K562 (cell line): Measurements from ENCODE around the gene INSL3. TPM values are rescaled to one million over a fixed set of nuclear protein-coding genes. Genes with fewer than 3 reads are reported as not detected.

Source experiments
- ATAC-seq: fragments of 200-7000 bp; cut with Tn5 transposase; 3 replicates; pipeline ENCODE4 v1.9.1; 2020; ENCODE audit warnings: moderate library complexity
- BruUV-seq: library from RNA; stranded (reverse); fragments of 400-500 nt; replicated peaks from 2 replicates; lab custom pipeline; 2021; lab: Mats Ljungman, UMichigan
- CTCF ChIA-PET: fragments of 300-600 bp; formaldehyde crosslinking; extraction: SDS; loops from one replicate; lab custom pipeline; 2021; ENCODE audit warnings: low intra/inter-chr PET ratio; lab: Yijun Ruan, JAX
- POLR2A ChIA-PET: fragments of 300-600, 350-650 bp; sonication (Branson Sonifier 250); formaldehyde crosslinking; extraction: SDS; loops from one replicate; lab custom pipeline; 2021; ENCODE audit warnings: antibody characterized with exemption, inconsistent platforms; lab: Yijun Ruan, JAX
- DNase-seq, 4 experiments: peaks; one replicate each; pipeline versions ENCODE4 v3.0.0 to v3.0.0-alpha.2; 2011 to 2018; ENCODE audit warnings: low spot score in 3 of 4, mixed read lengths in 3 of 4; ENCODE audit errors: extremely low read depth in 1 of 4
- FAIRE-seq: peaks from 2 replicates; lab custom pipeline; 2011; peaks lifted over from hg19 to GRCh38; lab: Jason Lieb, UNC
- H2AFZ ChIP-seq: 2 replicates; pipeline ENCODE4 v1.6.0; 2011; ENCODE audit warnings: low read depth, low read length, control low read depth, inconsistent platforms
- H3K27ac ChIP-seq: fragments of 200-600 bp; 3 replicates; pipeline ENCODE4 v1.8.0; 2011; ENCODE audit warnings: low read depth, mild to moderate bottlenecking, control low read depth, inconsistent platforms, low read length, moderate library complexity, mixed read lengths; ENCODE audit errors: extremely low read depth
- H3K27me3 ChIP-seq, 2 experiments: fragments of 300-600 bp in 1 of 2; 2 replicates in 1 of 2; 3 replicates in 1 of 2; pipeline versions ENCODE4 v1.6.0 to v1.8.0; 2011; ENCODE audit warnings: inconsistent platforms in 2 of 2, low read length in 2 of 2, mild to moderate bottlenecking in 1 of 2, mixed read lengths in 1 of 2, moderate library complexity in 1 of 2; ENCODE audit not compliant: control insufficient read depth in 2 of 2, insufficient read depth in 2 of 2
- H3K36me3 ChIP-seq: fragments of 300-600 bp; 3 replicates; pipeline ENCODE4 v1.8.0; 2011; ENCODE audit warnings: mild to moderate bottlenecking, low read length, inconsistent platforms; ENCODE audit not compliant: control insufficient read depth, insufficient read depth
- H3K4me1 ChIP-seq, 2 experiments: fragments of 200-600 bp in 1 of 2; replicated peaks in 1 of 2; 2 replicates in 1 of 2; 3 replicates in 1 of 2; pipeline versions ENCODE4 v1.5.1 to v1.8.0; 2011; ENCODE audit warnings: inconsistent platforms in 2 of 2, low read length in 2 of 2, mild to moderate bottlenecking in 1 of 2, mixed read lengths in 1 of 2, moderate library complexity in 1 of 2; ENCODE audit not compliant: control insufficient read depth in 2 of 2, insufficient read depth in 2 of 2
- H3K4me2 ChIP-seq: 2 replicates; pipeline ENCODE4 v1.6.1; 2011; ENCODE audit warnings: low read length, control low read depth, inconsistent platforms, mixed read lengths; ENCODE audit not compliant: insufficient read depth
- H3K4me3 ChIP-seq: fragments of 200-600 bp; sonication (generic), shearing (Covaris generic); 2 replicates; pipeline ENCODE4 v1.5.1; 2016; ENCODE audit warnings: control low read depth, inconsistent platforms
- H3K79me2 ChIP-seq: fragments of 200-600 bp; 3 replicates; pipeline ENCODE4 v1.8.0; 2011; ENCODE audit warnings: low read length, inconsistent platforms; ENCODE audit not compliant: control insufficient read depth, insufficient read depth
- H3K9ac ChIP-seq, 2 experiments: 2 replicates each; pipeline versions ENCODE4 v1.6.0 to v1.6.1; 2011; ENCODE audit warnings: low read depth in 2 of 2, low read length in 2 of 2, control low read depth in 1 of 2, inconsistent platforms in 1 of 2, mild to moderate bottlenecking in 1 of 2, mixed read lengths in 1 of 2; ENCODE audit not compliant: insufficient read depth in 1 of 2
- H3K9me1 ChIP-seq: one replicate; pipeline ENCODE4 v1.6.0; 2011; ENCODE audit warnings: inconsistent platforms, mild to moderate bottlenecking, low read length, moderate library complexity; ENCODE audit not compliant: control insufficient read depth, insufficient read depth
- H3K9me3 ChIP-seq: replicated peaks from 2 replicates; pipeline ENCODE4 v1.5.1; 2011; ENCODE audit warnings: low read depth, low read length, inconsistent platforms; ENCODE audit not compliant: control insufficient read depth, insufficient read depth
- H4K20me1 ChIP-seq: replicated peaks from 2 replicates; pipeline ENCODE4 v1.6.1; 2011; ENCODE audit warnings: low read length, inconsistent platforms, mixed read lengths; ENCODE audit not compliant: control insufficient read depth, insufficient read depth
- E2F3 ChIP-seq: fragments of 250-450 bp; sonication (Bioruptor Pico); IDR thresholded peaks from 2 replicates; pipeline ENCODE4 v1.4.0; 2020; ENCODE audit warnings: mild to moderate bottlenecking
- HDAC6 ChIP-seq: IDR thresholded peaks from 2 replicates; pipeline ENCODE4 v1.6.1; 2012; ENCODE audit warnings: low read depth, mild to moderate bottlenecking, control low read depth, inconsistent platforms, low read length, moderate library complexity
- MYNN ChIP-seq, 2 experiments: sonication (generic); formaldehyde crosslinking in 1 of 2; IDR thresholded peaks; 2 replicates each; pipeline versions ENCODE4 v1.5.0 to v1.6.1; 2016 to 2020; ENCODE audit warnings: antibody characterized with exemption in 1 of 2, missing genetic modification reagents in 1 of 2
- NBN ChIP-seq: fragments of 450-650 bp; IDR thresholded peaks from 2 replicates; pipeline ENCODE4 v1.6.1; 2016; ENCODE audit warnings: low read depth, mild to moderate bottlenecking
- NRF1 ChIP-seq, 2 experiments: fragments of 450-650 bp; IDR thresholded peaks in 1 of 2; conservative IDR thresholded peaks in 1 of 2; 2 replicates each; pipeline ENCODE4 v1.6.1; 2014; ENCODE audit warnings: mild to moderate bottlenecking in 2 of 2
- POLR2AphosphoS2 ChIP-seq: IDR thresholded peaks from 2 replicates; pipeline ENCODE4 v1.6.1; 2012; ENCODE audit warnings: low read length, improper control_type of control experiment
- POLR2B ChIP-seq: fragments of 450-650 bp; IDR thresholded peaks from 2 replicates; pipeline ENCODE4 v1.6.1; 2018; ENCODE audit warnings: low read depth; ENCODE audit not compliant: partially characterized antibody
- RAD51 ChIP-seq: fragments of 450-650 bp; IDR thresholded peaks from 2 replicates; pipeline ENCODE4 v1.7.1; 2016; ENCODE audit warnings: low read depth, mild to moderate bottlenecking, borderline replicate concordance
- ZBTB33 ChIP-seq: sonication (generic); formaldehyde crosslinking; IDR thresholded peaks from 2 replicates; pipeline ENCODE4 v1.8.1; 2023; ENCODE audit warnings: mild to moderate bottlenecking, missing genetic modification reagents
- ZC3H11A ChIP-seq: IDR thresholded peaks from 2 replicates; pipeline ENCODE4 v1.6.1; 2012; ENCODE audit warnings: low read depth, low read length, improper control_type of control experiment
- ZFPM2 ChIP-seq: fragments of 250-450 bp; sonication (Bioruptor Pico); IDR thresholded peaks from 2 replicates; pipeline ENCODE4 v1.5.1; 2022; ENCODE audit warnings: mild to moderate bottlenecking
- ZNF57 ChIP-seq: fragments of 450-650 bp; formaldehyde crosslinking; IDR thresholded peaks from 2 replicates; pipeline ENCODE4 v1.4.0; 2020; ENCODE audit warnings: mild to moderate bottlenecking, moderate library complexity
- ZNF717 ChIP-seq: fragments of 250-450 bp; sonication (Bioruptor Pico); IDR thresholded peaks from 2 replicates; pipeline ENCODE4 v1.5.0; 2021
- WGBS: fragments of 100-300 bp; shearing (Covaris generic); methylation state at CpG from one replicate; pipeline ENCODE4 v1.1.6; 2016; ENCODE audit warnings: low coverage, mixed read lengths; ENCODE audit not compliant: insufficient coverage; ENCODE audit errors: missing lambda C conversion rate; 5-methylcytosine and 5-hydroxymethylcytosine counted together
- in situ Hi-C: fragments of 300-500 bp; cut with MboI; formaldehyde crosslinking; loops from 4 replicates; pipeline ENCODE4 v1.15.0; 2018; ENCODE audit warnings: inconsistent platforms, mixed read lengths
- intact Hi-C: fragments of 100-400 bp; cut with micrococcal nuclease; formaldehyde crosslinking; loops from 2 replicates; pipeline ENCODE4 v1.14.2; 2022
- polyA plus RNA-seq, 8 experiments: library from polyadenylated mRNA; depleted of rRNA in 4 of 8; stranded (reverse) in 5 of 8; unstranded in 3 of 8; fragments of >200 nt; fragmentation: Nextera tagmentation in 2 of 8; fragmentation: Illumina TruSeq in 1 of 8; extraction: Ambion mirVana in 2 of 8; extraction: Trizol in 1 of 8; gene quantifications; 2 replicates each; pipeline versions ENCODE4 v1.2.1 to v1.2.3, GENCODE V29; 2011 to 2014; ENCODE audit warnings: inconsistent platforms in 1 of 8, missing spikeins in 1 of 8
- total RNA-seq, 7 experiments: library from RNA; depleted of rRNA in 6 of 7; stranded (reverse); fragments of >200 nt in 6 of 7; fragmentation: Illumina TruSeq in 2 of 7; extraction: Trizol in 2 of 7; gene quantifications; 2 replicates each; pipeline versions ENCODE4 v1.2.1 to v1.2.3, GENCODE V29; 2011 to 2021; ENCODE audit warnings: low replicate concordance in 1 of 7
- TF ChIP-seq, protein P1 (sequence below): sonication (generic); formaldehyde crosslinking; IDR thresholded peaks from 2 replicates; pipeline ENCODE4 v1.8.0; 2022; ENCODE audit warnings: missing genetic modification reagents, mild to moderate bottlenecking, moderate library complexity, borderline replicate concordance
- TF ChIP-seq, protein P2 (sequence below): fragments of 450-650 bp; IDR thresholded peaks from 2 replicates; pipeline ENCODE4 v1.6.1; 2018; ENCODE audit not compliant: partially characterized antibody

INSL3 gene
- total and polyA plus RNA-seq, 9 of the 15 experiments (the other 6 are each of a cell fraction or from before 2014, with no cell fraction given), result not detected

DNA sequence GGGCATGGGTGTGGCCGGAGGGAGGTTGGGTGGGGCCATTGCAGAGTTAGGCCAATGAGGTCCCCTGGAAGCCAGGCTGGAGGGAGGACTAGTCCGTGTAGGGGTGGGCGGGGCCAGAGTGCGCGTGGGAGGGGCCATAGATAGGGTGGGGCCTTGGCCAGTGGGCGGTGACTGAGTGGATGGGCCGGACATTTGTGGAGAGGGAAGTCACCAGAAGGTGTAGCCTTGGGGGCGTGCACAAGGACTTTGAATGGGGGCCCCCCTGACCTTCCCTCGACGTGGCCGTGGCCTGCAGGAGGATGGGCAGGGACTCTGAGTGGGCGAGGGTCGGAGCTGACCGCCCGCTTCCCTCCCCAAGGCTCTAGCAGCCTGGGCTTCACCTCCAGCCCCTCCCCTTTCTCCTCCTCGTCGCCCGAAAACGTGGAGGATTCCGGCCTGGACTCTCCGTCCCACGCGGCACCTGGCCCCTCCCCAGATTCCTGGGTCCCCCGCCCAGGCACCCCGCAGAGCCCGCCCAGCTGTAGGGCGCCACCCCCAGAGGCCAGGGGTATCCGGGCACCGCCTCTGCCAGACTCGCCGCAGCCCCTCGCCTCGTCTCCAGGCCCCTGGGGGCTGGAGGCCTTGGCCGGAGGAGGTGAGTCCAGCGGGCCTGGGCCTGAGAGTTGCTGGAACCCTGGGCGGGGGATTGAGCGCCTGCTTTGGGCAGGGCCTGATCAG lies 42.9 kb downstream of the INSL3 start:
- peak overlapping the region in 1 of 2 experiments; percentile 86; a peak in 2 of 4 replicates for H3K9ac ChIP-seq
- intact Hi-C loops, result loop anchor here (1.0 kb wide), 1 partner anchor 64 kb away; no protein-coding TSS in a partner anchor
- CTCF ChIA-PET, result no interaction called here
- in situ Hi-C loops, result no loop called here
- peak overlapping the region; percentile 76 for H2AFZ ChIP-seq
- POLR2A ChIA-PET, result interaction anchor here (0.6 to 1.2 kb wide), 3 partner anchors 9 to 30 kb away, joined by 3 read pairs; no protein-coding TSS in a partner anchor
- no peaks in the 10 kb centered on the region for H3K9me3 ChIP-seq
- H4K20me1 ChIP-seq, result peaks cover 4% of the 10 kb centered on the region; the same call in 1 of the 2 replicates
- peak overlapping the region; percentile 35; the same call in 2 of the 3 replicates for H3K27ac ChIP-seq
- no peaks in the 10 kb centered on the region for H3K27me3 ChIP-seq
- WGBS, result 36% methylated on average over 15 of the region's 37 CpGs
- H3K9me1 ChIP-seq, result no peaks in the 10 kb centered on the region
- no peak overlapping the region; the same call in 1 of the 2 replicates for H3K4me3 ChIP-seq
- BruUV-seq, result no TSS peak
- ATAC-seq (peak; percentile 97), DNase-seq (peak; percentile 93 to 96 (median 94)), FAIRE-seq (peak; percentile 99)
- H3K79me2 ChIP-seq, result no peaks in the 10 kb centered on the region
- peaks cover 54% of the 10 kb centered on the region; the same call in 2 of the 3 replicates for H3K36me3 ChIP-seq
- peak overlapping the region; percentile 78 for H3K4me2 ChIP-seq
- H3K4me1 ChIP-seq, result peaks cover 12 to 45% of the 10 kb centered on the region in 2 experiments
- no peak for TF ChIP-seq ZFPM2
- TF ChIP-seq E2F3 (CRISPR knock-in tag), result no peak
- no peak for TF ChIP-seq ZC3H11A
- peak; percentile 28; the same call in 1 of the 2 replicates for TF ChIP-seq MYNN (IDR thresholded peaks at IDR 0.05)
- no peak for TF ChIP-seq MYNN (CRISPR knock-in tag; IDR thresholded peaks at IDR 0.05)
- no peak for TF ChIP-seq ZNF57 (CRISPR knock-in tag)
- TF ChIP-seq RAD51, result no peak
- TF ChIP-seq, protein P1, sequence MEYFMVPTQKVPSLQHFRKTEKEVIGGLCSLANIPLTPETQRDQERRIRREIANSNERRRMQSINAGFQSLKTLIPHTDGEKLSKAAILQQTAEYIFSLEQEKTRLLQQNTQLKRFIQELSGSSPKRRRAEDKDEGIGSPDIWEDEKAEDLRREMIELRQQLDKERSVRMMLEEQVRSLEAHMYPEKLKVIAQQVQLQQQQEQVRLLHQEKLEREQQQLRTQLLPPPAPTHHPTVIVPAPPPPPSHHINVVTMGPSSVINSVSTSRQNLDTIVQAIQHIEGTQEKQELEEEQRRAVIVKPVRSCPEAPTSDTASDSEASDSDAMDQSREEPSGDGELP (CRISPR knock-in tag), result peak; percentile 24; the same call in 1 of the 2 replicates
- no peak for TF ChIP-seq HDAC6
- peak; percentile 55 for TF ChIP-seq POLR2B
- peak; percentile 86; the same call in 1 of the 2 replicates for TF ChIP-seq POLR2AphosphoS2
- TF ChIP-seq ZNF717 (CRISPR knock-in tag), result 0 out of 2 replicates have a peak, but pooled peaks have one; percentile 41
- TF ChIP-seq, protein P2, sequence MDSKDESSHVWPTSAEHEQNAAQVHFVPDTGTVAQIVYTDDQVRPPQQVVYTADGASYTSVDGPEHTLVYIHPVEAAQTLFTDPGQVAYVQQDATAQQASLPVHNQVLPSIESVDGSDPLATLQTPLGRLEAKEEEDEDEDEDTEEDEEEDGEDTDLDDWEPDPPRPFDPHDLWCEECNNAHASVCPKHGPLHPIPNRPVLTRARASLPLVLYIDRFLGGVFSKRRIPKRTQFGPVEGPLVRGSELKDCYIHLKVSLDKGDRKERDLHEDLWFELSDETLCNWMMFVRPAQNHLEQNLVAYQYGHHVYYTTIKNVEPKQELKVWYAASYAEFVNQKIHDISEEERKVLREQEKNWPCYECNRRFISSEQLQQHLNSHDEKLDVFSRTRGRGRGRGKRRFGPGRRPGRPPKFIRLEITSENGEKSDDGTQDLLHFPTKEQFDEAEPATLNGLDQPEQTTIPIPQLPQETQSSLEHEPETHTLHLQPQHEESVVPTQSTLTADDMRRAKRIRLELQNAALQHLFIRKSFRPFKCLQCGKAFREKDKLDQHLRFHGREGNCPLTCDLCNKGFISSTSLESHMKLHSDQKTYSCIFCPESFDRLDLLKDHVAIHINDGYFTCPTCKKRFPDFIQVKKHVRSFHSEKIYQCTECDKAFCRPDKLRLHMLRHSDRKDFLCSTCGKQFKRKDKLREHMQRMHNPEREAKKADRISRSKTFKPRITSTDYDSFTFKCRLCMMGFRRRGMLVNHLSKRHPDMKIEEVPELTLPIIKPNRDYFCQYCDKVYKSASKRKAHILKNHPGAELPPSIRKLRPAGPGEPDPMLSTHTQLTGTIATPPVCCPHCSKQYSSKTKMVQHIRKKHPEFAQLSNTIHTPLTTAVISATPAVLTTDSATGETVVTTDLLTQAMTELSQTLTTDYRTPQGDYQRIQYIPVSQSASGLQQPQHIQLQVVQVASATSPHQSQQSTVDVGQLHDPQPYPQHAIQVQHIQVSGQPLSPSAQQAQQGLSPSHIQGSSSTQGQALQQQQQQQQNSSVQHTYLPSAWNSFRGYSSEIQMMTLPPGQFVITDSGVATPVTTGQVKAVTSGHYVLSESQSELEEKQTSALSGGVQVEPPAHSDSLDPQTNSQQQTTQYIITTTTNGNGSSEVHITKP, result peak; percentile 63
- 0 out of 2 replicates have a peak, but pooled peaks have one; percentile 8 for TF ChIP-seq ZBTB33 (CRISPR knock-in tag)
- TF ChIP-seq NBN, result no peak
- TF ChIP-seq NRF1 (conservative IDR thresholded peaks at IDR 0.05 in 1 of 2, IDR thresholded peaks at IDR 0.05 in 1 of 2), result peak; percentile 67
